ENCODE measurements around the gene SPRYD4. TPM values are rescaled to one million over a fixed set of nuclear protein-coding genes. Genes with fewer than 3 reads are reported as not detected.
"Not testable (repeated sequence)": the region's sequence is repeated elsewhere in the genome, so short reads cannot be mapped to it uniquely, and the experiment has no call there.

The SPRYD4 gene
- total RNA-seq, 4 donors from 2014 or later, result 1.7 to 5.1 (median 3.7) TPM

DNA sequence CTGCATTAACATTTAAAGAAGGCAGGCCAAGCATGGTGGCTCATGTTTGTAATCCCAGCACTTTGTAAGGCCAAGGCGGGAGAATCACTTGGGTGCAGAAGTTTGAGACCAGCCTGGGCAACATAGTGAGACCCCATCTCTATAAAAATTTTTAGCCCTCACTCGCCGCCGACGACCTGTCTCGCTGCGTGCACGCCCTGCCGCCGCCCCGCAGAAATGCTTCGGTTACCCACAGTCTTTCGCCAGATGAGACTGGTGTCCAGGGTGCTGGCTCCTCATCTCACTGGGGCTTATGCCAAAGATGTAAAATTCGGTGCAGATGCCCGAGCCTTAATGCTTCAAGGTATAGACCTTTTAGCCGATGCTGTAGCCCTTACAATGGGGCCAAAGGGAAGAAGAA, 42.4 kb downstream of the SPRYD4 start:
- Histone ChIP-seq H3K36me3 (no peaks in the 10 kb centered on the region), H3K27me3 (no peaks in the 10 kb centered on the region), H3K4me1 (no peaks in the 10 kb centered on the region), H3K27ac (no peak overlapping the region), H3K9me3 (no peaks in the 10 kb centered on the region), H3K4me3 (no peak overlapping the region)
- TF ChIP-seq, protein P1, sequence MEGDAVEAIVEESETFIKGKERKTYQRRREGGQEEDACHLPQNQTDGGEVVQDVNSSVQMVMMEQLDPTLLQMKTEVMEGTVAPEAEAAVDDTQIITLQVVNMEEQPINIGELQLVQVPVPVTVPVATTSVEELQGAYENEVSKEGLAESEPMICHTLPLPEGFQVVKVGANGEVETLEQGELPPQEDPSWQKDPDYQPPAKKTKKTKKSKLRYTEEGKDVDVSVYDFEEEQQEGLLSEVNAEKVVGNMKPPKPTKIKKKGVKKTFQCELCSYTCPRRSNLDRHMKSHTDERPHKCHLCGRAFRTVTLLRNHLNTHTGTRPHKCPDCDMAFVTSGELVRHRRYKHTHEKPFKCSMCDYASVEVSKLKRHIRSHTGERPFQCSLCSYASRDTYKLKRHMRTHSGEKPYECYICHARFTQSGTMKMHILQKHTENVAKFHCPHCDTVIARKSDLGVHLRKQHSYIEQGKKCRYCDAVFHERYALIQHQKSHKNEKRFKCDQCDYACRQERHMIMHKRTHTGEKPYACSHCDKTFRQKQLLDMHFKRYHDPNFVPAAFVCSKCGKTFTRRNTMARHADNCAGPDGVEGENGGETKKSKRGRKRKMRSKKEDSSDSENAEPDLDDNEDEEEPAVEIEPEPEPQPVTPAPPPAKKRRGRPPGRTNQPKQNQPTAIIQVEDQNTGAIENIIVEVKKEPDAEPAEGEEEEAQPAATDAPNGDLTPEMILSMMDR (IDR thresholded peaks at IDR 0.05), result no peak
- TF ChIP-seq POLR2A (IDR thresholded peaks at IDR 0.05), result no peak
- DNase-seq, result no peak

GRCh38 chr12:56514014-56514318, 45.6 kb downstream of the SPRYD4 start:
- not testable (repeated sequence) for DNase-seq, H3K4me1 ChIP-seq, H3K27ac ChIP-seq, H3K9me3 ChIP-seq, H3K4me3 ChIP-seq, H3K27me3 ChIP-seq, H3K36me3 ChIP-seq

DNA sequence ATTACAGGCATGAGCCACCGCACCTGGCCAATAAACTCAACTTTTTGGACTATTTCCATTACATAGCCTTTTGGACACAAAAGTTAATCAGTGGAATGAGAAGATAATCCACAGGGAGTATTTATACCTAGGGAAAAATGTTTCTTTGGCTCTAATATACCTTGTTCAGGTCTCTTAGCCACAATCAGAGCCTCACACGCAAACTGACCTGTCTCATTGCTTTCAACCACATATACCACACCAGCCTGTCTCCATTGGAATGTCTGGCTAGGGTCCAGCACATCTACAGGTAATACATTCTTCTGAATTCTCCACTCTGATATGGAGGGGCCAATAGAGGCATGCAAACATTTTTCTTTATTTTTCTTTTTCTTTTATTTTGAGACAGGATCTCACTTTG, 49.5 kb downstream of the SPRYD4 start:
- H3K4me3 ChIP-seq, result no peak overlapping the region
- peaks cover 0 to 4% (median 0%) of the 10 kb centered on the region in 4 donors for H3K4me1 ChIP-seq
- no peaks in the 10 kb centered on the region for H3K36me3 ChIP-seq
- H3K27me3 ChIP-seq, result no peaks in the 10 kb centered on the region
- DNase-seq, result no peak
- TF ChIP-seq, protein P1 (IDR thresholded peaks at IDR 0.05), result no peak
- H3K27ac ChIP-seq, result no peak overlapping the region
- H3K9me3 ChIP-seq, result no peaks in the 10 kb centered on the region

GRCh38 chr12:56518570-56518969, 50.2 kb downstream of the SPRYD4 start:
- H3K9me3 ChIP-seq, result no peaks in the 10 kb centered on the region
- no peak overlapping the region for H3K4me3 ChIP-seq
- TF ChIP-seq, protein P1 (IDR thresholded peaks at IDR 0.05), result no peak
- no peak for TF ChIP-seq POLR2A (IDR thresholded peaks at IDR 0.05)
- no peaks in the 10 kb centered on the region for H3K36me3 ChIP-seq
- H3K27me3 ChIP-seq, result no peaks in the 10 kb centered on the region
- peaks cover 0 to 4% (median 0%) of the 10 kb centered on the region in 4 donors for H3K4me1 ChIP-seq
- H3K27ac ChIP-seq, result no peak overlapping the region
- DNase-seq, result no peak

DNA sequence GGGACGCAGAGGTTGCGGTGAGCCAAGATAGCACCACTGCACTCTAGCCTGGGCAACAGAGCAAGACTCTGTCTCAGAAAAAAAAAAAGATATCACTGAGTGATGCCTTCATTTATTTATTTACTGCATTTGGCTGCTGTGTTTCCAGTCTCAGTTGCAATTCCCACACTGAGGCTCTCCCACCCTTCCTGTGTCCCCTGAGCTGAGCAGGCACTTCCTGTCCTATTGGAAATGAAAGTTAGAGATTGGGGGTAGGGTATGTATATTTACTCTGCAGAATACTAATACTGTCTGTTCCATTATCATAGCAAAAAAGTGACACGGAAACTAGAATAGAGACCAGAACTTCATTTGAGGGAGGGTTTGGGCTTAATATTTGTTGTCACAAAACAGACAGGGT, 51.7 kb downstream of the SPRYD4 start:
- Histone ChIP-seq H3K9me3 (no peaks in the 10 kb centered on the region), H3K27me3 (no peaks in the 10 kb centered on the region), H3K4me1 (peaks cover 0 to 4% (median 0%) of the 10 kb centered on the region in 4 donors), H3K4me3 (no peak overlapping the region), H3K27ac (peak overlapping the region in 3 of 4 donors; percentile 32 to 84 (median 65)), H3K36me3 (no peaks in the 10 kb centered on the region)
- no peak for DNase-seq
- TF ChIP-seq POLR2A (IDR thresholded peaks at IDR 0.05), result no peak
- TF ChIP-seq, protein P1 (IDR thresholded peaks at IDR 0.05), result no peak

DNA sequence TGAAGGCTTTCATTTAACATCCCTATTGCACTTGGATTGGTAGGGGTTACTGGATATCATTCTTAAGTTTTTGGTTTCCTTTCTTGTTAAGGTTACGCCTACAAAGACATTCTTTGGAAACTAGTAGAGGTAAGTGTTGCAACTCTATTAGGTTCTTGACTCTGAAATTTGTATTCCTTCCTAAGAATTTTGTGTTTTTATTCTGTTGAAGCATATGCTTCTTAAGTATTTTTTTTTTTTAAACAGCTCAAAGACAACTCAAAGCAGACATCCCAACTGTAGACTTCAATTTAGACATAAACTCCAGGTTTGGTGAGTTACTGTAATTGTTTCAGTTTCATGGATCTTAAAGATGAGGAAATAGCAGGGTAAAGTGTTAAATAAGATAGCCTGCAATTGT, 52.1 kb downstream of the SPRYD4 start:
- no peak for DNase-seq
- Histone ChIP-seq H3K4me1 (peaks cover 0 to 4% (median 0%) of the 10 kb centered on the region in 4 donors), H3K27ac (peak overlapping the region; percentile 35 to 84 (median 77)), H3K4me3 (peak overlapping the region in 2 of 4 donors; percentile 59), H3K36me3 (no peaks in the 10 kb centered on the region), H3K9me3 (no peaks in the 10 kb centered on the region), H3K27me3 (no peaks in the 10 kb centered on the region)
- no peak for TF ChIP-seq POLR2A (IDR thresholded peaks at IDR 0.05)
- TF ChIP-seq, protein P1 (IDR thresholded peaks at IDR 0.05), result no peak

Measured in Peyer's patch (tissue), 4 donors.